Uterus (tissue), 4 donors: ENCODE data around the gene SFMBT2. TPM values are rescaled to one million over a fixed set of nuclear protein-coding genes. Genes with fewer than 3 reads are reported as not detected.

ENCODE experiments used
- DNase-seq, 2 donors: peaks; one replicate each; pipeline ENCODE4 v3.0.0-alpha.2; 2019 to 2020
- H3K27ac ChIP-seq, 2 donors: fragments of 200-600 bp; sonication (generic); 1 replicate in 1 of 2; 2 replicates in 1 of 2; pipeline ENCODE4 v1.5.1; 2016 to 2018
- H3K27me3 ChIP-seq, 2 donors: fragments of 200-600 bp; sonication (generic); one replicate each; pipeline ENCODE4 v1.5.1; 2018 to 2019; ENCODE audit warnings: control low read depth in 1 of 2
- H3K36me3 ChIP-seq, 2 donors: fragments of 200-600 bp; sonication (generic); one replicate each; pipeline ENCODE4 v1.5.1; 2019; ENCODE audit warnings: control low read depth in 1 of 2
- H3K4me1 ChIP-seq, 2 donors: fragments of 200-600 bp; sonication (generic); one replicate each; pipeline ENCODE4 v1.5.1; 2018 to 2019; ENCODE audit warnings: control low read depth in 1 of 2
- H3K4me3 ChIP-seq, 2 donors: fragments of 200-600 bp; sonication (generic); 1 replicate in 1 of 2; 2 replicates in 1 of 2; pipeline ENCODE4 v1.5.1; 2018 to 2019; ENCODE audit warnings: mild to moderate bottlenecking in 1 of 2
- H3K9me3 ChIP-seq, 2 donors: fragments of 200-600 bp; sonication (generic); one replicate each; pipeline ENCODE4 v1.5.1; 2019; ENCODE audit warnings: control low read depth in 1 of 2
- CTCF ChIP-seq, 4 experiments: fragments of 200-600 bp in 2 of 4; fragments of 450-650 bp in 2 of 4; sonication (generic) in 2 of 4; IDR thresholded peaks; one replicate each; pipeline ENCODE4 v1.5.1; 2016 to 2019; ENCODE audit warnings: antibody characterized with exemption in 4 of 4, mild to moderate bottlenecking in 2 of 4, moderate library complexity in 1 of 4
- POLR2A ChIP-seq, 2 donors: fragments of 450-650 bp; IDR thresholded peaks; one replicate each; pipeline ENCODE4 v1.6.1; 2016; ENCODE audit warnings: antibody characterized with exemption in 2 of 2, mild to moderate bottlenecking in 1 of 2, moderate library complexity in 1 of 2
- intact Hi-C: fragments of 100-400 bp; cut with DNase I; formaldehyde crosslinking; loops from one replicate; pipeline ENCODE4 v1.15.1; 2023; ENCODE audit warnings: low total_unique reads
- total RNA-seq, 4 donors: library from RNA; depleted of rRNA in 3 of 4; stranded (reverse); fragments of >200 nt in 3 of 4; gene quantifications; one replicate each; pipeline versions ENCODE4 v1.1.0 to v1.2.4, GENCODE V29; 2014 to 2023
- donor health status: DM: yes; HTN: yes; CAD: no.

Gene SFMBT2
- total RNA-seq, 4 donors from 2014 or later: 7.7 to 23.4 (median 14.7) TPM

GRCh38 chr10:7152982-7153381 is 257.9 kb downstream of the SFMBT2 start:
- no peak for DNase-seq
- intact Hi-C loops: no loop called here
- no peak overlapping the region for H3K27ac ChIP-seq
- H3K4me1 ChIP-seq: no peaks in the 10 kb centered on the region
- no peak for TF ChIP-seq CTCF (IDR thresholded peaks at IDR 0.05)
- no peak for TF ChIP-seq POLR2A (IDR thresholded peaks at IDR 0.05)
- H3K4me3 ChIP-seq: no peak overlapping the region
- H3K27me3 ChIP-seq: no peaks in the 10 kb centered on the region
- no peaks in the 10 kb centered on the region for H3K36me3 ChIP-seq
- H3K9me3 ChIP-seq: no peaks in the 10 kb centered on the region

GRCh38 chr10:7152341-7152740 is 258.5 kb downstream of the SFMBT2 start:
- intact Hi-C loops: no loop called here
- Histone ChIP-seq H3K9me3 (no peaks in the 10 kb centered on the region), H3K36me3 (no peaks in the 10 kb centered on the region), H3K27ac (no peak overlapping the region), H3K27me3 (no peaks in the 10 kb centered on the region), H3K4me3 (no peak overlapping the region), H3K4me1 (no peaks in the 10 kb centered on the region)
- no peak for TF ChIP-seq CTCF (IDR thresholded peaks at IDR 0.05)
- no peak for TF ChIP-seq POLR2A (IDR thresholded peaks at IDR 0.05)
- DNase-seq: no peak

- intact Hi-C loops: no loop called here
- Histone ChIP-seq H3K4me1 (no peaks in the 10 kb centered on the region), H3K27ac (no peak overlapping the region), H3K36me3 (no peaks in the 10 kb centered on the region), H3K9me3 (no peaks in the 10 kb centered on the region), H3K4me3 (no peak overlapping the region), H3K27me3 (no peaks in the 10 kb centered on the region)
- TF ChIP-seq CTCF (IDR thresholded peaks at IDR 0.05): no peak
- TF ChIP-seq POLR2A (IDR thresholded peaks at IDR 0.05): no peak
- no peak for DNase-seq
These were observed 259.3 kb downstream of the SFMBT2 start for GRCh38 chr10:7151538-7151937.

- TF ChIP-seq POLR2A (IDR thresholded peaks at IDR 0.05) (no peak), CTCF (IDR thresholded peaks at IDR 0.05) (no peak)
- Histone ChIP-seq H3K9me3 (no peaks in the 10 kb centered on the region), H3K27me3 (peaks cover 0 to under 1% of the 10 kb centered on the region in 2 donors), H3K27ac (no peak overlapping the region), H3K4me1 (no peaks in the 10 kb centered on the region), H3K4me3 (no peak overlapping the region), H3K36me3 (no peaks in the 10 kb centered on the region)
- intact Hi-C loops: no loop called here
- no peak for DNase-seq
These were observed 260.5 kb downstream of the SFMBT2 start for GRCh38 chr10:7150349-7150748.

- no peak for DNase-seq
- H3K27me3 ChIP-seq: peaks cover 0 to 5% of the 10 kb centered on the region in 2 donors
- H3K27ac ChIP-seq: no peak overlapping the region
- no peaks in the 10 kb centered on the region for H3K9me3 ChIP-seq
- intact Hi-C loops: no loop called here
- no peaks in the 10 kb centered on the region for H3K36me3 ChIP-seq
- TF ChIP-seq CTCF (IDR thresholded peaks at IDR 0.05): no peak
- no peak for TF ChIP-seq POLR2A (IDR thresholded peaks at IDR 0.05)
- no peak overlapping the region for H3K4me3 ChIP-seq
- no peaks in the 10 kb centered on the region for H3K4me1 ChIP-seq
These were observed 264.6 kb downstream of the SFMBT2 start for GRCh38 chr10:7146189-7146588.
